NCI-H460 (cell line): Measurements from ENCODE around the gene RBBP9. TPM values are rescaled to one million over a fixed set of nuclear protein-coding genes. Genes with fewer than 3 reads are reported as not detected.
A peak's percentile ranks its signal among the peaks of the same experiment; 100 is the strongest.
"Not testable (repeated sequence)": the region's sequence is repeated elsewhere in the genome, so short reads cannot be mapped to it uniquely, and the experiment has no call there.

Experiments
- DNase-seq: peaks from one replicate; pipeline ENCODE4 v3.0.0-alpha.2; 2016; ENCODE audit warnings: low read depth; ENCODE audit errors: extremely low read depth
- small RNA-seq, 2 experiments: library from RNA; depleted of rRNA; stranded (forward); fragments of <200 nt; gene quantifications; one replicate each; pipeline ENCODE3, GENCODE V24; 2014
- total RNA-seq: library from RNA; depleted of rRNA; stranded (reverse); fragments of >200 nt; shearing (Covaris generic); gene quantifications from 2 replicates; pipeline ENCODE4 v1.2.3, GENCODE V29; 2014; rRNA removed

The RBBP9 gene
- total RNA-seq, 1 experiment from 2014 or later: 24.7 TPM

DNA sequence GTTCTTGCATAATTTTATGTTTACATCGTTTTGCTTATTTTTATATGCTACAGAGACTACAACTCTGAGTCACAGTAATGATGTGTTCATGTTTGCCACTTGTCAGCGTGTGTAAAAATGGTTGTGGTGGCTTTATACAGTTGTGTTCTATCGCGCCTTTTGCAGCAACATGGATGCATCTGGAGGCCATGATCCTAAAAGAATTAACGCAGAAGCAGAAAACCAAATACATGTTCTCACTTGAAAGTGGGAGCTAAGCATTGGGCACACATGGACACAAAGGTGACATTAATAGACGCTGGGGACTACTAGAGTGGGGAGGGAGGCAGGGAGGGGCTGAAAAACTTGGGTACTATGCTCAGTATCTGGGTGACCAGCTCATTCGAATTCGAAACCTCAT lies 9.7 kb upstream of the RBBP9 start:
- DNase-seq: no peak

DNA sequence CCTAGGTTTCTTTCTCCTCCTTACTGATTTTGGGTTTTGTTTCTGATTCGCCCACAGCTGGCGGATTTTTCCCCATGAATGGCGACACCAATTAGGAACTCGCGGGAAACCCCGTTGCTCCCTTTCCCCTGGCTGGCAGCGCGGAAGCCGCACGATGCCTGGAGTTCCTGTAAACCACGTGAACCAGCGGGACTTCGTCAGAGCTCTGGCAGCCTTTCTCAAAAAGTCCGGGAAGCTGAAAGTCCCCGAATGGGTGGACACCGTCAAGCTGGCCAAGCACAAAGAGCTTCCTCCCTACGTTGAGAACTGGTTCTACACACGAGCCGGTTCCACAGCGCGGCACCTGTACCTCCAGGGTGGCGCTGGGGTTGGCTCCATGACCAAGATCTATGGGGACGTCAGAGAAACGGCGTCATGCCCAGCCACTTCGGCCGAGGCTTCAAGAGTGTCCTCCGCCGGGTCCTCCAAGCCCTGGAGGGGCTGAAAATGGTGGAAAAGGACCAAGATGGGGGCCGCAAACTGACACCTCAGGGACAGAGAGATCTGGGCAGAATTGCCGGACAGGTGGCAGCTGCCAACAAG lies 7.5 kb upstream of the RBBP9 start:
- no peak for DNase-seq

DNA sequence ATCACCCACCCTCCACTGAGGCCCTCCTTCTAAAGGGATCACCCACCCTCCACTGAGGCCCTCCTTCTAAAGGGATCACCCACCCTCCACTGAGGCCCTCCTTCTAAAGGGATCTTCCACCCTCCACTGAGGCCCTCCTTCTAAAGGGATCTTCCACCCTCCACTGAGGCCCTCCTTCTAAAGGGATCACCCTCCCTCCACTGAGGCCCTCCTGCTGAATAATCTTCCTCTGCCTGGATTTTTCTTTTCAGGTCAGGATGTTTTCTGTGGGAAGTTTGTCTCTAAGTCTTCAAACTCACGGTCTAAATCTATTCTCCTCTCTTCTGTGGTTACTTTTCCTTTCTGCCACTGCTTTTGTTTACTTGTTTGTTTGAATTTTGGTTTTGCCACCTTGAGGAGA lies 4.6 kb upstream of the RBBP9 start:
- not testable (repeated sequence) for DNase-seq

DNA sequence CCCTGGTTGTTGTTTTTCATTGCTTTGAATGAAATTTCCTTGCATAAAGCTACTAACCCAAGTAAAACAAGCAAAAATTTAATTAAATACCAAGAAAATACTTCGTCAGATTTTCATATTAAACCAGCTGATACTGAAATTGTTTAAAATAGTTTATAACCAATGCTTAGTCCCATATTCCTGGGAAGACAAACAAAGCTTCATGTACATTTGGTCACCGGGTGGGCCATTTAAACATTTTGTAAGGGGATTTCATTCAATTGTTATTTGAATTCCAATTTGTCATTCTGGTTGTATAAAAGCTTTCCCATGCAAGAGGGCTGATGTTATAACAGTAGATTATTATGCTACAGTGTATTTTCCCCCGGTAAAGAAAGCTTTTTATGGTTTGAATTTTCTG lies 578 bp upstream of the RBBP9 start:
- DNase-seq: no peak

DNA sequence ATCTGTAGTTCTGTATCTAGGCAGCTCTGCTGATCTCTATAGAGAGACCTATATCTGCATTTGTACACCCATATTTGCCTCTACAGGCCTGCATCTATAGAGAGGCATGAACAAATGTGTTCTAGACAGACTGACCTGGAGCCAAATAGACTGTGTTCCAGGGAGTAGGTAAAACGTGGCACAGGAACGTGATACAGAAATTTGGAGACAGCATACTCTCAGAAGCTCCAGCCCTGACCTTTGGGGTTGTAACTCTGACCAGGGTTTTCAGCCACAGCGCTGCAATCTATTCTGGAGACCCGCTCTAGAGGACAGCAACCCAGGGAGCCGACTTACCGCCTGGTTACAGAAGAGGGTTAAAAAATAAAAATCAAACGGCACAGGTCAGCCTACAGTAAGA lies 983 bp downstream of the RBBP9 start:
- DNase-seq: no peak

DNA sequence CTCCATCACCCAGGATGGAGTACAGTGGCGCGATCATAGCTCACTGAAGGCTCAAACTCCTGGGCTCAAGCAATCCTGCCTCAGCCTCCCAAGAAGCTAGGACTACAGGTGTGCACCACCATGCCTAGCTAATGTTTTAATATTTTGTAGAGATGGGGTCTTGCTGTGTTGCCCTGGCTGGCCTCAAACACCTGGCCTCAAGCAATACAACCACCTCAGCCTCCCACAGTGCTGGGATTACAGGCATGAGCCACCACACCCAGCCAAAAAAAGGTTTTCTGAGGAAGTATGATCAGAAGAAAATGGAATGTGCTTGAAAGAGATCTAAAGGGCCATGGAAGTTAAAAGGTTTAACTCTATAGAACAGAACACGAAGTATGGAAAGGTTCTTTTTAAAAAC lies 8.7 kb downstream of the RBBP9 start:
- DNase-seq: no peak

DNA sequence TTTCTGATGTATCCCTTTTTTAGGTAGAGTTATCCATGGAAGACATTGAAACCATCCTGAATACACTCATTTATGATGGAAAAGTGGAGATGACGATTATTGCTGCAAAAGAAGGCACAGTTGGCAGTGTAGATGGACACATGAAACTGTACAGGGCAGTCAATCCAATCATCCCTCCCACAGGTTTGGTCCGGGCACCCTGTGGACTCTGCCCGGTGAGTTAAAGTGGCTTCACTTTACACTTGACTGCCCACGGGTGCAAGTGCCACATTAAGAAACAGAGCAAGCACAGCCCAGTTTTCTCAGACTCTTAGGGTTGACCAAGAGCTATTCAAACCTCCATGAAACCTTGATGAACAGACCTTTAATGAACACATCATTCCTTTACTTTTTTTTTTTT lies 15.4 kb downstream of the RBBP9 start:
- DNase-seq: no peak

DNA sequence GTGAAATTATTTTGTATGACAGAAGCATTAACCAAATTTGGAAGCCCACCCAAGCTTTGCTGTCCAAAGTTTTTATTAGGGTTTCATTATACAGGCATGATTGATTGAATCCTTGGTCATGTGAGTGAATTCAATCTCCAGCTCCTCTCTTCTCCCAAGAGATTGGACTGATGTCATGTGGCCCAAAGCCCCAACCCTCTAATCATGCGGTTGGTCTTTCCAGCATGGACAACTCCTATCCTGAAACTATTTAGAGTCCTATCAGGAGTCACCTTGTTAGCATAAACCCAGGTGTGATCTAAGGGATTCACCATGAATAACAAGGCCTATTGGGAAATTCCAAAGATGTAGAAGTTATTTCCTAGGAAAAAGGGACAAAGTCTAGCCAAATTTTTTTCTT lies 19.2 kb downstream of the RBBP9 start:
- DNase-seq: no peak

DNA sequence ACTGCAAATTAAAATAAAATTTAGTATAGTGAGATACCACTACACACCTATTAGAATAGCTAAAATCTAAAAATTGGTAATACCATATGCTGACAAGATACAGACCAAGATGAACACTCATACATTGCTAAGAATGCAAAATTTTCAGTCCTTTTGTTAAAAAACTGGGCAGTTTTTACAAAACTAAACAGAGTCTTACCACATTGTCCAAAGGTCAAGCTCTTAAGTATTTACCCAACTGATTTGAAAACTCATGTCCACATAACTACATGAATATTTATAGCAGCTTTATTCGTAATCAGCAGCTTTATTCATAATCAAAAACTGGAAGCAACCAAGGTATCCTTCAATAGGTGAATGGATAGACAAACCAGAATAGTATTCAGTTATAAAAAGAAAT lies 19.8 kb downstream of the RBBP9 start:
- DNase-seq: no peak

DNA sequence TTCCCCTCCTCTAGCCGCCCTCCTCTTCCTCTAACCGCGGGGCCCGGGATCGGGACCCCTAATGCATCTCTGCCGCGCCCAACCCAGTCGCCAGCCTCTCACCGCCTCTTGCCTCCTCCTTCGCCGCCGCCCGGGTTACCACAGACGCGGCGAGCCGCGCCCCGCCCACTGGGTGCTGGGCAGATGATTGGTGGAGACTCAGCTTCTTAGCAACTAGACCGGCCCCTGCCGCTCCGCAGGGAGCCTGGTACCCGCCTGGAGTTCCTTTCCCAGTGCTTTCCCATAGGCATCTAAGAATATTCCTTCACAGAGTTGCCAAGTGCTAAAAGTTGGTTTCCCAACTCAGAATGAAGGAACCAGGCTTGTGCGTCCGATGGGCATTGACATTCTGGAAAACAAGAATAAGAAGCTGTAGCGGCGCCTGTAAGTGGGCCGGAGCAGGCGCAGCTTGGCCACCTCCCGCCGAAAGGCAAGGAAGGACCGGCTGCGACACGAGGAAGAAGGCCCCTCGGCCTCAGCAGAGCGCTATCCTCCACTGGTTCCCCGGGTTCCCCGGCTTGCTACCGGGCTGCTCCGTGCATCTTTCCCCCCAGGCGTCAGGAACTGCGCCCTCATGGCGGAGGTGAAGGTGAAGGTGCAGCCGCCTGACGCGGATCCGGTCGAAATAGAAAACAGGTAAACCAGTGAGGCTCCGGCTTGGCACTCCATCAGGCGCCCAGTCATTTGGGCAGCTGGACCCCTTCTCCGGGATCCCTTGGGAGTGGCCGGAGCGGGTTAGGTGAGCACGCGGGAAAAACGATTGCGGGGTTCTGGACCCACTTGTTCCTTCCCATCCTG lies 29.9 kb downstream of the RBBP9 start, which contains the start of the genes DZANK1 and POLR3F:
TSS of gene DZANK1 (minus strand) at position 137 of the 837 bp plus-strand sequence. CDS start 1,672 bp downstream, outside the sequence.
TSS of gene POLR3F (plus strand) at position 497 of the 837 bp plus-strand sequence. CDS start at position 614, 117 bp downstream.
- DNase-seq: peak; percentile 93

DNA sequence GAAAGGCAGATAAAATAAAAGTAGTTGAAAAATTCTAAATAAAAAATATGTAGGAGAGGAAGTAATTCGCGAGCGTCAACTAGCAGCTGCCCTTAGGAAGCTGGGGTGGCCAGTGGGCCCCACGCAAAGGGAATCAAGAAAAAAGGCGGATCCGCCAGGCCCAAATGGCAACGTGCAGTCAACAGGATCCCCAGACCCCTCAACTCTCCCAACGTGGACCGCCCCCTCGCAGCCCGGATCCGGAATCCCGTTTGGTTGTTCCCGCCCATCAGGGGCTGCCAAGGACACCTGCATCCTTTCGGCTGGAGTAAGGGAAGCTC lies 30.5 kb downstream of the RBBP9 start:
- no peak for DNase-seq

DNA sequence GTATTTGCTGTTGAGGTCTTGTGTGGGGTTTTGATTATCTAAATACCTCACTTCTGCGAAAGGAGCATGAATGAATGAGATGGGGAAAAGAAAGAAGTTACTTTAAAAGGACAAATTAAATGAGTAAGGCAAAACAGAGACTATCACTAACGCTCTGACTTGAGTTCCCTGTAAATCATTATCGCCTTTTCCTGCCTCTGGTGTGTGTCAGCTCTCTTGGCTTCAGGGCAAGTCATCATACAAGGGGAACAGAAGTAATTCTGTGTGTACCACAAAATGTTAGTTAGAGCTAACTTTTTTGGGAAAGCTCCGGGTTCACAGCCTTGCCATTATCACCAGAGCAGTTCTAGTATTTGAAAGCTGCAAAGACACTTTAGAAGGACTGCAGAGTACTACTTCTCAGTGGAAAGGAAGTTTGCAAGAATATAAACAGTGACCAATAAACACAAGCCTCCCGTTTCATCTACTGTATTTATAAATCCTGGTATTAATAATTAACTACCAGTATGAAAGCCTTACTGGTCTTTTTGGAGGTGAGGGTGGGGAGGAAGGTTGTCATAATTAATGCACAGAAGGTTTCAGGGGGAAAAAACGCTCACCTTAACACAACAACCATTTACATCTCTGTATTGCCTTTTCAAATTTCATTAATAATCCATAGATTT lies 31.4 kb downstream of the RBBP9 start:
- no peak for DNase-seq

DNA sequence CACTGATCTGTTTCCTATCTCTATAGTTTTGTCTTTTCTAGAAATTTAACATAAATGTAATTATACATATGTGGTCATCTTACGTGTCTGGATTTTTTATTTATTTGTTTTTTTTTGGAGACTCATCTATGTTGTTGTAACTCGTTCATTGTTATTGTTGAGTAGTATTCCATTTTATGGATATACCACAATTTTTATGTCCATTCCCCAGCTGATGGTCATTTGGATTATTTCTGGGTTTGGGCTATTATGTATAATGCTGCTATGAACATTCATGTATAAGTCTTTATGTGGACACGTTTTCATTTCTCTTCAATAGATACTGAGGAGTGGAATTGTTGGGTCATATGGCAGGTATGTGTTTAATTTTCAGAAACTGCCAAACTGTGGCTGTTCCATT lies 40.4 kb downstream of the RBBP9 start:
- DNase-seq: no peak

DNA sequence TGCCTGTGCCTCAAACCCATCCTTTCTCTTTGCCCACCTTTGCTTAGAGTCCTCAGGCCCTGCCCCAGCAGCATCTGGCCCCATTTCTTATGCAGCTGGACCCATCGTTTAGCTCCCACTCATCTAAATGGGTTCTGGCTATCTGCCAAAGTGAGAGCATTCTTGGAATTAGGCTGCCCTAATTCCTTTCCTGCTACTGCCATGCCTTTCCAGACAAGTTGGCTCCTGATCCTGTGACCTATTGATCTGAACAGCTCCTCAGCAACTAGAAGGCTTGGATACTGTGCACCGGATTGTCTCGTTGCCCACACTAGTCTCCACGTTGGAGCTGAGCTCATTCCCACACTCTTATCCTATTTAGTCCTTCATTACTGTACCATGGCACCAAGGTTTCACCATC lies 53.1 kb downstream of the RBBP9 start:
- no peak for DNase-seq

DNA sequence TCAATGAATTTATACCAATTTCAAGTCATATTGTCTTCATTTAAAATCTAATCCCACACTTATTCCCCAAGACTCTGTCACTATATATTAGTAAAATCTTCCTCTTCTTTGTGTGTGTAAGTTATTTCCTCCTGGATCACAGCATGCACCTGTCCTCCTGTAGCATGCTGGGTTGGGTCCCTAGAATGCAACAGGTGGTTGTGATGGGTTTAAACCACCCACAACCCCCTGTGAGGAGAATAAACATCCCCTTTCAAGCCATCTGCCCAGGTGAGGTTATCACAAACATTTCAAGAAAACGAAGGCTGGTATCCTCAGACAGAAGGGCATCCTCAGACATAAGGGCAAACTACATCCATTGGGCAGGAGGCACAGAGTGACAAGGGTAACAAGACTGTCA lies 56.6 kb downstream of the RBBP9 start:
- DNase-seq: no peak

DNA sequence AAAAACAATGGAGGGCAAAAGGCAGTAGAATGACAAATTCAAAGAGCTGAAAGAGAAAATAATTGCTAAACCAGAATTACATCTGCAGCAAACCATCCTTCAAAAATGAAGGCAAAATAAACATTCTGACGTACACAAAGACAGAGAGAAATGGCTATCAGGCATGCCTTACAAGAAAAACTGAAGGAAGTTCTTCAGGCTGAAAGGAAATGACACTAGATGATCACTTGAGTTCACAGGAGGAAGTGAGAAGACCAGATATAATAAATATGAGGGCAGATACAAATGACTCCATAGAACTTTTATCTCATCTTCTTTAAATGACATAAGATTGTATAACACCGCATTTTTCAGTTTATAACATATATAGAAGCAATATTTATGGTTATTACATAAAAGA lies 60.2 kb downstream of the RBBP9 start:
- DNase-seq: no peak

Small RNA genes within 50 kb of the gene (small RNA-seq; reads per million reads assigned to genes)
- 0 reads per million in 2 experiments for gene MIR3192

Other genes starting within 250 kb of the RBBP9 start
- gene ZNF133, start 208.7 kb downstream of the RBBP9 start, total RNA-seq: 11.5 and 13.9 TPM in 2 replicates
- 1.0 and 1.6 TPM in 2 replicates for gene DZANK1, start 30.2 kb downstream of the RBBP9 start, total RNA-seq
- gene POLR3F, start 29.8 kb downstream of the RBBP9 start, total RNA-seq: 22.9 and 23.8 TPM in 2 replicates
- gene SEC23B, start 10.7 kb upstream of the RBBP9 start, total RNA-seq: 129 and 133 TPM in 2 replicates
- 163 and 170 TPM in 2 replicates for gene SMIM26, start 70.2 kb upstream of the RBBP9 start, total RNA-seq
- gene DTD1, start 90.8 kb upstream of the RBBP9 start, total RNA-seq: 94.6 and 102 TPM in 2 replicates